Erythroblast (primary cell): ENCODE measurements around the gene ZNF503.

Experiments used
- GATA1 ChIP-seq: IDR thresholded peaks from 2 replicates; pipeline ENCODE4 v1.6.1; 2011; ENCODE audit warnings: low read depth, mild to moderate bottlenecking, control low read depth, low read length, moderate library complexity
- POLR2A ChIP-seq: IDR thresholded peaks from 2 replicates; pipeline ENCODE4 v1.6.1; 2011; ENCODE audit warnings: mild to moderate bottlenecking, low read length

- TF ChIP-seq POLR2A (no peak), GATA1 (no peak)
Observed at GRCh38 chr10:75434291-75434690, 32.7 kb upstream of the ZNF503 start.
